ENCODE results near the gene LRP1B.

DNA sequence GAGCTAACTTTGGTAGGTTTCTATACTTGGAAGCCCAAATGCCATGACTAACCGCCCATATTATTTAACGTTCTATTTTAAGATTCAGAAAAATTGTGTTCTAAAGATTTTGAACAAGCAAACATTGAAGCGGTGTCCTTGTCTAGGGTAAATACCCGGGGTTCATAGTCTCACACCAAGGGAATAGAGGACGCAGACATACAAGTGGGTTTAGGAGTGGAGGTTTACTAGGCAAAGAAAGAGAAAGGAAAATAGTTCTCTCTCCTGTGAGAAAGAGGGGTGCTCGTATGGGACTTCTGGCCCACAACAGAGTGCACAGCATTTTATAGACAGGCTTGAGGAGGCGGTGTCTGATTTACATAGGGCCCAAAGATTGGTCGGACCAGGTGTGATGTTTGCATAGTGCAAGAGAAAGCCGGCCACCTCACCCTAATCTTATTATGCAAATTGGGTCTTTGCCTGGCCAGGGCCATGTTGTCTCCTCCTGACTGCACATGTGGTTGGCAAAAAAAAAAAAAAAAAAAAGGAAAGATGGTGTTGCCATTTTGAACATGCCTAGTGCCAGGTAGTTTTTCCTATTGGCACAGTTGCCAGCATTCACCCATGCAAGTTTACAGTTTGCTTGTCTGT is 1062.6 kb downstream of the LRP1B start:
- TF ChIP-seq CTCF (IDR thresholded peaks at IDR 0.05; ENCODE audit: borderline replicate concordance, extremely low read depth, low read length, poor library complexity, severe bottlenecking) (no peak), EZH2 (IDR thresholded peaks at IDR 0.05; ENCODE audit: borderline replicate concordance, low read depth, low read length, severe bottlenecking) (no peak)

Data from DND-41 (cell line).